Activated CD8-positive, alpha-beta memory T cell treated with anti-CD3 and anti-CD28 coated beads for 4 hours (primary cell): ENCODE measurements around the gene SLC4A2.

Experiments used
- DNase-seq, 2 donors: peaks; one replicate each; pipeline ENCODE4 v3.0.0-alpha.2; 2020; ENCODE audit warnings: low read depth in 2 of 2

Gene SLC4A2

DNA sequence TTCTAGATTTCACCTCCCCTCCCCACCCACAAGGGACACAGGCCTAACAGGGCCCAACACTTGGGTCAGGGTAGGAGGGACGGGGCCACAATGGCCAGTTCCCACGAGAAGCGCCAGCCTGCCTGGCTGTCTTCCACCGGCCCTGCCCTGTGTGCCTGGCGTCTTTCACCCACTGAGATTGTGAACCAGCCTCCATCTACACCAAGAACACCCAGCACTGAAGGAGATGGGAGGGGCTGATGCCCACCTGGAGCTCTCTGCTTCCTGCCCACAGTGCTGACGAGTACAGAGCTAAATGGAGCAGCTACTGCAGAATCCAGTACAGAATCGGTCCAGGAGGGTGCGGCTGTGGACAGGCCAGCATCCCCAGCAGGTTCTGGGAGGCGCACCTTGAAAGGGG, 13.4 kb upstream of the SLC4A2 start:
- DNase-seq, result no peak

DNA sequence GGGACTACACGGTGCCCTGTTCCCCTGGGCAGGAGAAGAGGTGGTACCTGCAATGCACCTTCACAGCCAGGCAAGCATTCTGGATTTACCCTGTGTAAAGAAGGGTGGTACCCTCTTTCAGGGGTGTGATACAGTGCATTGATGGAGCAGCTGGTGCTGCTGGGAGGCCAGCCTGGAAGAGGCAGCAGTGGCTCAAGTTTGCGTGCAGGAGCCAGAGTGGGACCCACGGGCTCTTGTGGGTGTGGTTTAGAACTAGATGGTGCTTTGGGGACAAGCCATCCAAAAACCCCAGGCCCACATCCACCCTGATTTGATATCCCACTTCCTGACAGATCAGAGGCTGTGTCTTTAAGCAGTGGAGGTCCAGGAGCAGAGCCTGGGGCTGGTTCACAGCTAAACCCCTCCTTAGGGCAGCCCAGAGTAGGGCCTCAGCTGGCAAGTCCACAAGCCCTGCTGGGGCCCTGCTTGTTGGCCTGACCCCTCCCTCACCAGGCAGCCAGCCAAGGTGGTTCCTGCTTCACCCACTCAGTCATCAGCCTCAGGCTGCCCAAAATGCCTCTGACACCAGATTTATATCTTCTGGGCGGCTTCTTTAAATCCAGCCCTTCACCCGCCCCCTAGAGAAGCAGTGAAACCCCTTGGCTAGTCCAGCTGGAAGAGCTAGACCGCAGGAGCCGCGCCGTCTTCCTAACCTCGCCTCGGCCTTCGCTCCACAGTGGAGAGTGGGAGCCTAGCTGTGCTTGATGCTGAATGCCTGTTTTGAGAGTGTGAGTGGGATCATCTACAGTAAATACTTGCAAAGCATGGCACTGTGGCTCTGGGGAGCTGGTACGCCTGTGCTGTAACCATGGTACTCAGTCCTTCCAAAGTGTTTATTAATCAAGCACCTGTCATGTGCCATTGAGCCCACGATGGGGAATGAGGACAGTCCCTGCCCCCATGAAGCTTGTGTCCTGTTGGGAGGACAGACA, 12.5 kb upstream of the SLC4A2 start:
- DNase-seq, result no peak

DNA sequence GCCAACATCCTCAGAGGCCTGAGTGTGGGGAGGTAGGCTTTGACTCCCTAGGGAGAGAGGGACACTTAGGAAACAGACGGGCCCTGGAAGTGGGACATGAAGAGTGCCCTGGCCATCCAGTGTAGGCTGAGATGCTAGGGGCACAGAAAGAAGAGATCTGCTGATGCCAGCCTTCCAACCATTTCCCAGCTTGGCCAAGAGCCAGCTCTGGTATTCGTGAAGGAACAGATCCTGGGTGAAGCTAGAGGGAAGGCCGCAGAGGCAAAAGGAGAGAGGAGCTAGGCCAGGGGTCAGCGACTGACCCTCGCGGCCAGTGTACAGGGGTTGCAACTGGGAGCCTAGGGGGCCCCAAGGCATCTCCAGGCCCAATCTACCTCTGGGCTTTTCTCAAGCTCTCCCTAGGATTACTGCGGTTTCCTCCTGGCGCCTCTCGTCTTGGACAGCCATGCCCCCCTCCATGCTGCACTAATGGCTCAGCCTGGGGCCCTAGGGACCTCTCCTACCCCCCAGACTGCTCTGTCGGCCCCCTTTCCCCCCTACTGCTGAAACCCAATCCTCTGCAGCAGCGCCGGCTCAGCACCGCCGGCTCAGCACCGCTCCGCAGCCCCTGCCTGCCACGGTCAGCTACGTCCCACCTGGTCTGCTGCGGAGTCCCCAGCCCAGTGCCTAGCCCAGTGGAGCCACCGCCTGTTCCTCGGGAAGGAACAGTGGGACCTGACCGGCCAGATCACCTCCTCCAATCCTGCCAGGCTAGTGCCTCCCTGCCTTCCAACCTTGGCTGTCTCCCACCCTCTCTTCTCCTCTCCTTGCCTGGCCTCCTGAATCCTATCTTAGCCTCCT, 11.2 kb upstream of the SLC4A2 start, which contains the start of gene ASIC3:
Gene ASIC3 (plus strand): TSS at position 556 of the 840 bp plus-strand sequence. CDS start 355 bp downstream, outside the sequence.
- DNase-seq, result no peak

DNA sequence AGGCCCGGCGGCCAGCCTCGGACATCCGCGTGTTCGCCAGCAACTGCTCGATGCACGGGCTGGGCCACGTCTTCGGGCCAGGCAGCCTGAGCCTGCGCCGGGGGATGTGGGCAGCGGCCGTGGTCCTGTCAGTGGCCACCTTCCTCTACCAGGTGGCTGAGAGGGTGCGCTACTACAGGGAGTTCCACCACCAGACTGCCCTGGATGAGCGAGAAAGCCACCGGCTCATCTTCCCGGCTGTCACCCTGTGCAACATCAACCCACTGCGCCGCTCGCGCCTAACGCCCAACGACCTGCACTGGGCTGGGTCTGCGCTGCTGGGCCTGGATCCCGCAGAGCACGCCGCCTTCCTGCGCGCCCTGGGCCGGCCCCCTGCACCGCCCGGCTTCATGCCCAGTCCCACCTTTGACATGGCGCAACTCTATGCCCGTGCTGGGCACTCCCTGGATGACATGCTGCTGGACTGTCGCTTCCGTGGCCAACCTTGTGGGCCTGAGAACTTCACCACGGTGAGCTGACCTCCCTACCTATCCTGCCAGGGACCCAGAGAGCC, 10.4 kb upstream of the SLC4A2 start:
- DNase-seq, result no peak

DNA sequence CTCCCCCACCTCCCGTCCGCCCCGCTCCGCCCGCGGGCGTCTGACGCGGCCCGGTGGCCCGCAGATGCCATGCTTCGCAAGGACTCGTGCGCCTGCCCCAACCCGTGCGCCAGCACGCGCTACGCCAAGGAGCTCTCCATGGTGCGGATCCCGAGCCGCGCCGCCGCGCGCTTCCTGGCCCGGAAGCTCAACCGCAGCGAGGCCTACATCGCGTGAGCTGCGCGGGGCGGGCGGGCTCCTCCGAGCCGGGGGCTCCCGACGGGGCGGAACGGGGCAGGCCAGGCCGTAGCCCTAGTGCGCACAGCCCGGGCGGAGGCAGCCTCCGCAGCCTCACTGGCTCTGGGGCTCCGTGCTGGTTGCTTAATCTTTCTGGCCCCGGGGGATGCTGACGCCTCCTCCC, 8.3 kb upstream of the SLC4A2 start:
- no peak for DNase-seq

DNA sequence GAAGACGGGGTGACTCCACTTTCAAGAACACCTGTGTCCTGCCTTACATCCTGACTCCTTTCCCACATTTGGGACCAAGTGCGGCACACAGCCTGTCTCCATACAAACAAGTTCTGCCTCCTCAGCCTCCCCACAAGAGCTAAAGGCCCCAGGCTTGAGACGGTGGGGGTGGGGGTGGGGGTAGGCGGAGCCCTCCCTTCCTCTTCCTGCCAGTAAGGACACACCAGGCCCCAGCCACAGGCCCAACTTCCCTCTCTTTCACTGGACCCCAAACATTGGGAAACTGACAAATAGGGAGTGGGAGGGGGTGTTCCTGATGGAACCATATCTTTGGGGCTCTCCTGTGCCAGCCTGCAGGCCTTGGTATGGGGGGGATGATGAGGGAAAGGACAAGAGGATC, 6.3 kb upstream of the SLC4A2 start:
- no peak for DNase-seq

DNA sequence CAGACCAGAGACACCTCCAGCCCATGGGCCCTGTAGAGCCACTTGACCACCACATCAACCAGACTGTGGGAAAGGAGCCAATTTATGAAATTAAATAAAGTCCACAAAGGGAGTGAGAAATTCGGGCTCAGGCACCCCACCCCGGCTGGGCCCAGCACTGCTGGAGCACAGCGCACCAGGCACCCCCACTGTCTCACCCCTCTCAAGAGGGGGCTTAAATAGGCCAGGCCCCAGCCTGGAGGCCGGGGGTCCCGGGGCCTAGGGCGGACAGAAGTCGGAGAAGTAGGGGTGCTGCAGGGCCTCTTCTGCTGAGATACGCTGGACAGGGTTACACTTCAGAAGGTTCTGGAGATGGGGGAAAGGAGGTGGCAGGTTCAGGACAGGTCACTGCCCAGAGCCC, 5.6 kb upstream of the SLC4A2 start:
- DNase-seq, result no peak

DNA sequence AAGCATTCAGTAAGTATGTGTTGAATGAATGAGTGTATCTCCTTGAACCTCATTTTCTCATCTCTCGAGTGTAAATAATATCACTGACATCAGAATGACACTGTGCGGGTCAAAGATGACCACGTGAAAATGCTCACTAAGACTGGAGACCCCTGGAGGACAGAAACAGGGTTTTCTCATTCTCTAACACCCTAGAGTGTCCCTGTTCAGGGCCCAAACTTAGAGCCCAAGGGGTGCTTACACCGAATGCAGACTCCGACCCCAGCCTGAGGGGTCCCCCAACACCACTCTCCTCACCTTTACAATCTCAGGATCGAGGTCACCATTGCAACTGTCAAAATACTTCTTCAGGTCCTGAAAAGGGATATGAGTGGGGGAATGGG, 3.1 kb upstream of the SLC4A2 start:
- DNase-seq, result no peak

DNA sequence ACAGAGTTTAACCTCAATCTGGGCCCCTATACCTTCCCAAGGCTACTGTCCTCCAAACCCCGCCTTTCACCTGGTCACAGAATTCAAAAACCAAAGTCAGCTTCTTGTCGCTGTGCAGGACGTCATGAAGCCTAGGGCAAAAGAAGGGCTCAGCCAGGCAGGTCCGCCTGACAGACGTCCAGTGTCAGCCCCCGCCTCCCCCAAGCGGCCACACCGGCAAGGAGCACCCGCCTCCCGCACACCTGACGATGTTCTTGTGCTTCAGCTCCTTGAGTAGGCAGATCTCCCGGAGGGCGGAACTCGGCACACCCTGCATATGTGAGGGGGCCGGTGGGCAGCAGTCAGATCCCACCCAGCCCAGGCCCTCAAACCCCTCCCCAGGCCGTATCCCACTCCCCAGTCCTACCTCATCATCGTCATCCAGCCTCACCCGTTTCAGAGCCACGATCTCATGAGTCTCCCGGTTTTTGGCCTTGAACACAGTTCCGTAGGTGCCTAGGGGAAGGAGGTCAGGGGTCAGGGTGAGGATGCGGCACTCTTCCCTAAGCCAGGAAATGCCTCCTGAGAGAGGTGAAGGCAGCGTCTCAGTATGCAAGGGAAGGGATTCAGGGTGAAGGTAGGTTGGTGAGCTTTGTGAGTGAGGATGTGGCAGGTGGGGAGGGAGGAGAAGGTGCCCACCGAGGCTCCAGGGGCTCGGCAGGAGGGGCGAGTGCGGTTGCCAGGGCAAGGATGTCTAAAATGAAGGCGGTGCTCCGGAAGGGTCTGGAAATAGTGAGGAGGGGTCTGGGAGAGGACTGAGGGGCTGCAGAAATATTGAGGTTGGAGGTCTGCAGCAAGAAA, 2.5 kb upstream of the SLC4A2 start:
- DNase-seq, result no peak

DNA sequence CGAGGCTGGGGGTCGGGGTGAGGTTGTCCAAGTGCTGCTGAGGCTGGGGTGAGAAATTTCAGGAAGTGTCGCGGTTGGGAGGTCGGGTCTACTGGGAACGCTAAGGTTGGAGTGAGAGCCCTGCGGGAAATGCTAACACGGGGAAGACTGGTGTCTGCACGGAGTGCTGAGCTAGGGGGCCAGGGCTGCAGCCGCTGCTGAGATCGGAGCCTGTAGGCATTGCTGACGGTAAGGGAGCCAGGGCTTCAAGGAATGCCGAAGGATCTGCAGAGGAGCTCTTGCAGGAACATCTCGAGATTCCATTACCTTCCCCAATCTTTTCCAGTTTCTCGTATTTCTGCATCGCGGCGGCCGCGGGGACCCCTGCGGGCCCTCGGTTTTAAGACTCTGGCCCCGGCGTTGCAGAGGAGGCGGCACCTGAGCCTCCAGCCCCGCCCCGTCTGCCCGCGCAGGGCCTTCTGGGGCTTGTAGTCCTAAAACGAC, 1.8 kb upstream of the SLC4A2 start, which contains the start of gene CDK5:
Gene CDK5 (minus strand): TSS at position 392 of the 483 bp plus-strand sequence. CDS start 49 bp downstream, at position 343.
- DNase-seq, result no peak

DNA sequence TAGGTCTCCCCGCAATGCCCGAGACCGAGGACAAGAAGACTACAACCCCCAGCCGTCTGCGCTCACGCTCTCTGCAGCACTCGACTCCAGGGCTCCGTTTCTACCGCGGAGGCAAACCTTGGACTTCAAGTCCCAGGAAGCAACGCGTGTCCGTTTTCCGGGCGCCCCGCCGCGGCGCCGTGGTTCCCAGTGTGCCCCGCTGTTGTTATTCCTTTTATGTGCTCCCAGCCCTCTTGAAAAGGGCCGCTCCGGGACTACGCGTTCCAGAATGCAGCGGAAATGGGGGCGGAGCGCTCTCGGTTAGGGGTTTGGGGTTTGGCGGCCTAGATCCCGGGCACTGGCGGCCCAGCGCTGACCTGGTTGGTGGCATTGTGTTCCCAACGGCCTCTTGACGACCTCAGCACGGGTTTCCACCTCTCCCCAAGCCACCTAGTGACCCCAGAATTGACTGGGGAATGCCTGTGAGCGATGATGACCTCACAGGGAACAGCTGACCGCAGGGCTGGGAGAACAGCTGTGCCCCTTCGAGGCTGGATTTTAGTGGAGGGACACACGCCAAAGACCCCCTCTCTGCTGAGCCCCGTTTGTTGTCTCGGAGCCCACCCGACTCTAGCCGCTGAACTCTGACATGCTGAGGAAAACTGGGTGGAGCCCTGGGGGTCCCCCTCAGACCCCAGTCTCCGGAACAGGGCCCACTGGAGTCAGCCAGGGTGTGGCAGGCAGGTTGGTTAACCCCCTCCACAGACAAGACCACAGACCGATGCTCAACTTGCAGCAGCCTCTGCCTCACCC, 1.2 kb upstream of the SLC4A2 start:
- DNase-seq, result peak; percentile 93 to 95

DNA sequence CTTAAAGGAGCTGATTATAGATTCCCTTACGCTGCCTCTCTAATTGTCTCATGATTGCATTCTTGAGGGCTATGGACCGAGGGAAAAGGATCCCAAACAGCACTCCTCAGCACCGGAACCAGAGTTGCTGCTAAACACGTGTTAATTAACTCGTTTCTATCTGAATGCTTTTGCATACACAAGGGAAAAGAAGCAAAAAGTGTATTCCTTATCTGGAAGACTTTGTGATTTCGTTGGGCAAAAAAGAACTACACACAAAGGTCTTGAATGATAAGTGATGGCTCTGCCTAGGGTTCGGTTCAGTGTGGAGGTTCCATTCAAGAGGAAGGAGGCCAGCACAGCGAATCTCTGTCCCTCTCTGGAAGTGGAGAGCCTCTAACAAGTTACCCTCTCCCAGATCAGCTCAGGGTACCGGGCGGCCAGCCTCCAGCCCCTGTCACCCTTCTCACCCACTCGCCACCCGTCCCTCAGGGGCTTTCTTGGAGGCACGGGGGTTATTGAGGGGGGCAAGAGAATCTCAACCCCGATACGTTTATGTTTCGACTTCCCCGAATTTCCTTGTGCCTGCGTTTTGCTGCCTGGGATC, 515 bp upstream of the SLC4A2 start:
- no peak for DNase-seq

DNA sequence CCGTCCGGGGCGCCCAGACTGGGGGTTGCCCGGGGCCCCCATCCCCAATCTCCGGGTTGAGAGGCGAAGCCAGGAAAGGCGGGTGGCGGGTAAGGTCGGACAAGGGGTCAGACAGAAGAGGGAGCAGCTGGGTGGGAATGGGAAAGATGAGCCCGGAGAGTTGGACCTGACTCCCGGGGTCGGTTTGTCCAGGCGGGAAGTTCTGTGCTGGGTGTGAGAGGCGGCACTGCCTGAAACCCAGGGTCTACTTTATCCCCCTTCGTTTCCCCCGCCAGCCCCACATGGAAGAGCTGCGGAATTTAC, 675 bp downstream of the SLC4A2 start:
- no peak for DNase-seq

DNA sequence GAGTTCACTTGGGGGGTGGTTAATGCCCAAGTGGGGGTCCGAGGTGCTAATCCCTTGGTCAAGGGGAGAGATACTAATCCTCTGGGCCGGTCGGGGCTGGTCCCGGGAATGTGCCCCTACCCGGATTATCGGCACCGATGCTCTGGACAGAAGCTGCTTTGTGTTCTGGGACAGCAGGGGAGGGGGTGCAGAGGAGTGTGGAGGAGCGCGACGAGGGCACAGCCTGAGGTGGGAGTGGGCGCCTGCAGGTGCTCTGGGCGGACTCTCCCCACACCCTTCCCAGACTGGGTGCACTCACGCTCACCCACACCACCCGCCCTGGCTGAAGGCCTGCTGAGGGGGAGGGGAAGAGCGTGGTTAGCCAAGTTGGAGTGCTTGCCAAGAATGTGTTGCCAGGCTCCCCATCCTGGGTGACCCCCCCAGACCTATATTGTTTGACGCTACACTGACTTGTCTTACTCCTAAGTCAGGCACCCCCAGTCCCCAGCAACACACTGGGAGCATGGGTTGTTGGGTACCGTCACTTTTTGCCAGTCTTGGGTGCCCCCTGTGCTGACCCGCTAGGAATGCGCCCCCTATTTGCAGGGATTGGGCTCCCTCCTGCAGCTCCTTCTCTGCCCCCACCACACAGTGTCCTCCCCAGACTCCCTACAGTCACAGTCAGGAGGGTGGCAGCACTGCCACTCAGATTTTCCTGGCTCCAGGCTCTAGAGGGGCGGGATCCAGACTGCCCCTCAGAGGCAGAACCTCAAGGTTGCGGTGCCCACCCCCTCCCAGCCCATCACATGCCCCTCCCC, 1.2 kb downstream of the SLC4A2 start:
- DNase-seq, result no peak

DNA sequence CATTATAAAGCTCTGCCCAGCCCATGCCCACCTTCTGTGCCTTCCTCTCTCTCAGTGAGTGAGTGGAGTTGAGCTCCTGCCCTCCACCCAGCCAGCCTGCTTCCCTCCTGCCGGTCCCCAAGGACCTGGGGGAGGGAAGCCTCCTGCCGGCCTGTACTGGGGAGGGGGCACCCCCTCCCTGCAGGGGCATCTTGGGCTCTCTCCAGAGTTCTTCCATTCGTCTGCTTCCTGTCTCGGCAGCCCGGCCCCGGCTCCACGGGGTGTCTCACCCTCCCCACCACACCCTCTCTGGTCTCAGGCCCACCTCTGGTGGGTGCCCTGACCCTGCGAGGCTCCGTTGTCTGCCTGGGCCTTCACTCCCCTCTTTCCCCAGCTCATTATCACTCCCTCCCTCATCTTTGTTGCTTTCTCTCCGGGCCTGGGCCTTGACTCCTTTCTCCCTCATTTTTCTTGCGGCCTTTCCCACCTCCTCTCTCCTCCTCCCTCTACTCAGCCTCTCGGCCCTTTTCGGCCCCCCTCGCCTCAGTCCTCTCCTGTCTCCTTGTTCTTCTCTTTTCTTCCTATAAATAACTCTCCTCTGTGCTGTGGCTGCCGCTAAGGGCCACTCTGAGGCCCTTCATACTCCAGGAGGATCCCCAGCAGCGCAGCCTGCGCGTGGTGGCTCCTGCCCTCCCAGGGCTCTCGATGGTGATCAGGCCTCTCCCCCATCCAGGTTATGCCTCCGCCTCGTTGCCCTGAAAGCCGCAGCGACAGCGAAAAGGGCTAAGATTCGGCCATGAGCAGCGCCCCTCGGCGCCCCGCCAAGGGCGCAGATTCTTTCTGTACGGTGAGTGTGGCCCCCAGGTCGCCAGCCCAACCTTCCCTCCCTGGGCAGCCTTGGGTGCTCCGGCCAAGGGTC, 2.1 kb downstream of the SLC4A2 start:
- DNase-seq, result no peak

DNA sequence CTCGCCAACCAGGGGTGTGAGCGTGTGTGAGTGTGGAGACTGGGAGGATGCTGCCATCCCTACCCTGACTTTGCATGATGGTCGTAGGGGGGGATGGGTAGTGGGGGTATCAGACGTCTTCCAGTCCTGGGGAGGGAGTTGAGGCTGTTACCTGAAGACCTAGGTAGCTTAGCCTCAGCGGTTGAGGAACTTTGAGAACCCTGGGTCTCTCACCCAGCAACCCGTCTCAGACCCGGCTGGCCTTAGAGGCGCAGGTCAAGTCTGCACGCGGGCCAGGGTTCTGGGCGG, 2.7 kb downstream of the SLC4A2 start:
- DNase-seq, result no peak

DNA sequence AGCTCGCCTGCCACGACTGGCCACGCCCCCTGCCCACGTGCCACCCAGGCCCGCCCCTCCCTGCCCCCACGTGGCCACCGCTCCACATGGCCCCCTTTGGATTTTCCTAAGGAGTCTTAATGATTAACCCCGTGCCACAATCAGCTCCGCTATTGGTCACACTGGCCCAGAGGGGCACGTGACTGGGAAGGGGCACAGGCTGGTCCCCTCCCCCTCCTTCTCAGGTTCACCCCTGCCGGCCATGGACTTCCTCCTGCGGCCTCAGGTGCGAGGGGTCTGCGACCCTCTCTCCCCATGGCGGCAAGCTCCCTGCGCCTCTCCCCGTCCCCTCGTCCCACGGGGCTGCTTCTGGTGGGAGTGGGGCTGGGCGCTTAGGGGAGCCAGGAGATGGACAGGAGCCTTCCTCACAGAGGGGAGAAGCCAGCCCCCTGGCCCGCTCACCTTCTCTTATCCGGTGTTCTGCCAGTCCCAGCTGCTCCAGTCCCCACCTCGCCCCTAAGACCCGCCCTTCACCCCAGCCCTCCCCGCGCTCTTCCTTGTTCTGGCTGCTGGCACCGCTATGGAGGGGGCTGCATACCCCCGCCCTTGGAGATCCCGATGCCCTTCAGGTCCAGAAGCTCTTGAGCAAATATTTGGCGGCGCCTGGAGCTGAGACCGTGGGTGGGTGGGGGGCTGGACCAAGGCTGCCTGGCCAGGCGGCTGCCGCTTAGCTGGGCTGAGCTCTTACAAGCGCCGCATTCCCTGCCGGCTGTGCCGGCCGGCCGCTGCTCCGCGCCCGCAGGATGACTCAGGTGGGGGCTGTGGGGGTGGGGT, 3.2 kb downstream of the SLC4A2 start:
- DNase-seq, result no peak

DNA sequence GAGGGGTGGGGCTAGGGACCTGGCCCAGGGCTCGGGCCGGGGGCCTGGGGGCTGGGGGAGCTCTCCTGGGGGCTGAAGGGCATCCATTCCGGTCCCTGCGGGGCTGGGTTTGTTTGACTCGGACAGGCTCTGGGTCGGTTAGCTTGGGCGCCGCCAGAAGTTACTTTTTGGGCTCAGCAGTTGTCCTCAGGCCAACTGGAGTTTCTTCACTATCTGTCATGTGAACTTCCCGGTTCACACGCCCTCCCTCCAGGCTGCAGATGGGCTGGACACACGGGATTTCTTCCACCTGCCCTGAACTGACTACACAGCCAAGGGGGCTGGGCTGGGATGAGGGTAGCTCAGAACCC, 3.8 kb downstream of the SLC4A2 start:
- DNase-seq, result no peak
